Activated T-cell treated with anti-CD3 and anti-CD28 coated beads, Interleukin-2, amount 50 U/mL, for 72 hours (primary cell): ENCODE results near the gene DNHD1. TPM values are rescaled to one million over a fixed set of nuclear protein-coding genes. Genes with fewer than 3 reads are reported as not detected.

Experiments used
- ATAC-seq, 2 donors: fragments of 150-1000 bp; cut with Tn5 transposase; replicated peaks in 1 of 2; 2 replicates each; pipeline ENCODE4 v1.10.0; 2021; ENCODE audit warnings: moderate library complexity in 2 of 2, mild to moderate bottlenecking in 1 of 2
- DNase-seq, 2 donors: peaks; one replicate each; pipeline ENCODE4 v3.0.0; 2021 to 2022; ENCODE audit warnings: mixed read lengths in 1 of 2
- H3K27ac Mint-ChIP-seq: one replicate; pipeline ENCODE4 v1.8.0; 2022; ENCODE audit warnings: mild to moderate bottlenecking, moderate library complexity, mixed read lengths
- H3K27me3 Mint-ChIP-seq: one replicate; pipeline ENCODE4 v1.8.0; 2022; ENCODE audit warnings: low read depth, mixed read lengths
- H3K36me3 Mint-ChIP-seq, 2 donors: one replicate each; pipeline ENCODE4 v1.8.0; 2022; ENCODE audit warnings: mixed read lengths in 2 of 2, mild to moderate bottlenecking in 1 of 2; ENCODE audit not compliant: insufficient read depth in 2 of 2
- H3K4me1 Mint-ChIP-seq: one replicate; pipeline ENCODE4 v1.8.0; 2022; ENCODE audit warnings: low read depth, mixed read lengths
- H3K4me3 Mint-ChIP-seq, 2 donors: one replicate each; pipeline ENCODE4 v1.8.0; 2022; ENCODE audit warnings: mild to moderate bottlenecking in 2 of 2, mixed read lengths in 2 of 2, moderate library complexity in 2 of 2
- H3K9me3 Mint-ChIP-seq, 2 donors: one replicate each; pipeline ENCODE4 v1.8.0; 2022; ENCODE audit warnings: mixed read lengths in 2 of 2
- total RNA-seq, 2 donors: library from RNA; stranded (reverse); gene quantifications; one replicate each; pipeline ENCODE4 v1.2.3, GENCODE V29; 2022

Gene DNHD1
- total RNA-seq, 2 donors from 2014 or later, result 38.5 to 44.4 TPM

- Mint-ChIP-seq H3K27ac (no peak overlapping the region), H3K27me3 (no peaks in the 10 kb centered on the region), H3K36me3 (no peaks in the 10 kb centered on the region), H3K9me3 (no peaks in the 10 kb centered on the region), H3K4me3 (no peak overlapping the region), H3K4me1 (no peaks in the 10 kb centered on the region)
- DNase-seq, result no peak
- no peak for ATAC-seq
These were observed 51.0 kb downstream of the DNHD1 start for GRCh38 chr11:6548121-6548520.

GRCh38 chr11:6548641-6549040, 51.6 kb downstream of the DNHD1 start:
- ATAC-seq, result no peak
- no peak overlapping the region for H3K27ac Mint-ChIP-seq
- DNase-seq, result no peak
- H3K27me3 Mint-ChIP-seq, result no peaks in the 10 kb centered on the region
- no peak overlapping the region for H3K4me3 Mint-ChIP-seq
- H3K36me3 Mint-ChIP-seq, result no peaks in the 10 kb centered on the region
- no peaks in the 10 kb centered on the region for H3K9me3 Mint-ChIP-seq
- no peaks in the 10 kb centered on the region for H3K4me1 Mint-ChIP-seq

GRCh38 chr11:6553634-6554033, 56.6 kb downstream of the DNHD1 start:
- ATAC-seq (no peak), DNase-seq (no peak)
- Mint-ChIP-seq H3K4me3 (no peak overlapping the region), H3K36me3 (no peaks in the 10 kb centered on the region), H3K9me3 (no peaks in the 10 kb centered on the region), H3K27me3 (no peaks in the 10 kb centered on the region), H3K4me1 (no peaks in the 10 kb centered on the region), H3K27ac (no peak overlapping the region)

GRCh38 chr11:6554828-6555706, 58.0 kb downstream of the DNHD1 start:
- no peak overlapping the region for H3K27ac Mint-ChIP-seq
- no peaks in the 10 kb centered on the region for H3K4me1 Mint-ChIP-seq
- H3K4me3 Mint-ChIP-seq, result no peak overlapping the region
- H3K36me3 Mint-ChIP-seq, result no peaks in the 10 kb centered on the region
- no peaks in the 10 kb centered on the region for H3K27me3 Mint-ChIP-seq
- no peak for ATAC-seq
- no peak for DNase-seq
- no peaks in the 10 kb centered on the region for H3K9me3 Mint-ChIP-seq

GRCh38 chr11:6556139-6556949, 59.3 kb downstream of the DNHD1 start:
- ATAC-seq (no peak), DNase-seq (no peak)
- Mint-ChIP-seq H3K27me3 (no peaks in the 10 kb centered on the region), H3K9me3 (no peaks in the 10 kb centered on the region), H3K27ac (no peak overlapping the region), H3K36me3 (no peaks in the 10 kb centered on the region), H3K4me3 (no peak overlapping the region), H3K4me1 (no peaks in the 10 kb centered on the region)

GRCh38 chr11:6557063-6557462, 60.0 kb downstream of the DNHD1 start:
- H3K27ac Mint-ChIP-seq, result no peak overlapping the region
- no peaks in the 10 kb centered on the region for H3K9me3 Mint-ChIP-seq
- no peak for ATAC-seq
- no peak overlapping the region for H3K4me3 Mint-ChIP-seq
- H3K27me3 Mint-ChIP-seq, result no peaks in the 10 kb centered on the region
- no peak for DNase-seq
- H3K36me3 Mint-ChIP-seq, result peaks cover 0 to 4% of the 10 kb centered on the region in 2 donors
- H3K4me1 Mint-ChIP-seq, result no peaks in the 10 kb centered on the region

GRCh38 chr11:6557761-6558674, 60.9 kb downstream of the DNHD1 start:
- Mint-ChIP-seq H3K27ac (no peak overlapping the region), H3K4me3 (no peak overlapping the region), H3K4me1 (no peaks in the 10 kb centered on the region), H3K36me3 (peaks cover 0 to 4% of the 10 kb centered on the region in 2 donors), H3K27me3 (no peaks in the 10 kb centered on the region), H3K9me3 (no peaks in the 10 kb centered on the region)
- ATAC-seq (no peak), DNase-seq (no peak)

- Mint-ChIP-seq H3K27me3 (no peaks in the 10 kb centered on the region), H3K4me1 (no peaks in the 10 kb centered on the region), H3K36me3 (peaks cover 0 to 4% of the 10 kb centered on the region in 2 donors), H3K9me3 (no peaks in the 10 kb centered on the region), H3K4me3 (no peak overlapping the region), H3K27ac (no peak overlapping the region)
- DNase-seq (no peak), ATAC-seq (no peak)
These were observed 62.3 kb downstream of the DNHD1 start for GRCh38 chr11:6559369-6559768.

- Mint-ChIP-seq H3K9me3 (no peaks in the 10 kb centered on the region), H3K4me1 (no peaks in the 10 kb centered on the region), H3K4me3 (no peak overlapping the region), H3K36me3 (peaks cover 0 to 4% of the 10 kb centered on the region in 2 donors), H3K27ac (no peak overlapping the region), H3K27me3 (no peaks in the 10 kb centered on the region)
- no peak for ATAC-seq
- no peak for DNase-seq
These were observed 64.2 kb downstream of the DNHD1 start for GRCh38 chr11:6561288-6561687.

- Mint-ChIP-seq H3K27ac (no peak overlapping the region), H3K36me3 (peaks cover 0 to 4% of the 10 kb centered on the region in 2 donors), H3K27me3 (no peaks in the 10 kb centered on the region), H3K4me3 (no peak overlapping the region), H3K9me3 (no peaks in the 10 kb centered on the region), H3K4me1 (no peaks in the 10 kb centered on the region)
- no peak for DNase-seq
- ATAC-seq, result no peak
These were observed 66.1 kb downstream of the DNHD1 start for GRCh38 chr11:6563121-6563619.

- Mint-ChIP-seq H3K4me1 (no peaks in the 10 kb centered on the region), H3K27ac (no peak overlapping the region), H3K36me3 (peaks cover 0 to 4% of the 10 kb centered on the region in 2 donors), H3K4me3 (no peak overlapping the region), H3K27me3 (no peaks in the 10 kb centered on the region), H3K9me3 (no peaks in the 10 kb centered on the region)
- DNase-seq (no peak), ATAC-seq (no peak)
These were observed 66.6 kb downstream of the DNHD1 start for GRCh38 chr11:6563667-6564066.

- H3K4me1 Mint-ChIP-seq, result no peaks in the 10 kb centered on the region
- no peak overlapping the region for H3K4me3 Mint-ChIP-seq
- peaks cover 0 to 8% of the 10 kb centered on the region in 2 donors for H3K36me3 Mint-ChIP-seq
- DNase-seq (no peak), ATAC-seq (no peak)
- H3K27me3 Mint-ChIP-seq, result no peaks in the 10 kb centered on the region
- no peak overlapping the region for H3K27ac Mint-ChIP-seq
- H3K9me3 Mint-ChIP-seq, result no peaks in the 10 kb centered on the region
These were observed 68.2 kb downstream of the DNHD1 start for GRCh38 chr11:6565325-6565724.
